Cardiac muscle cell (in vitro differentiated cells and primary cell): ENCODE data around the gene APBB2. TPM values are rescaled to one million over a fixed set of nuclear protein-coding genes. Genes with fewer than 3 reads are reported as not detected.
"Not testable (repeated sequence)": the region's sequence is repeated elsewhere in the genome, so short reads cannot be mapped to it uniquely, and the experiment has no call there.

Source experiments
- DNase-seq, 2 donors: peaks; one replicate each; pipeline versions ENCODE4 v3.0.0 to v3.0.0-alpha.2; 2010 to 2017; ENCODE audit warnings: low read depth in 1 of 2, low spot score in 1 of 2
- H3K27ac ChIP-seq: fragments of 200-600 bp; sonication (generic); 2 replicates; pipeline ENCODE4 v1.5.1; 2016
- H3K27me3 ChIP-seq: fragments of 200-600 bp; sonication (generic); 2 replicates; pipeline ENCODE4 v1.6.0; 2016; ENCODE audit warnings: control low read depth
- H3K36me3 ChIP-seq: fragments of 200-600 bp; sonication (generic); 2 replicates; pipeline ENCODE4 v1.5.1; 2016; ENCODE audit warnings: control low read depth
- H3K4me1 ChIP-seq: fragments of 200-600 bp; sonication (generic); 2 replicates; pipeline ENCODE4 v1.8.1; 2017; ENCODE audit warnings: low read depth, mild to moderate bottlenecking, mixed run types
- H3K4me3 ChIP-seq: fragments of 200-600 bp; sonication (generic); 2 replicates; pipeline ENCODE4 v1.5.1; 2016; ENCODE audit warnings: mild to moderate bottlenecking
- H3K9me3 ChIP-seq: fragments of 200-600 bp; sonication (generic); 2 replicates; pipeline ENCODE4 v1.5.1; 2017; ENCODE audit warnings: low read depth, mild to moderate bottlenecking, control low read depth
- polyA plus RNA-seq: library from polyadenylated mRNA; unstranded; fragments of >200 nt; fragmentation: Nextera tagmentation; extraction: Ambion mirVana; gene quantifications from 2 replicates; pipeline ENCODE4 v1.2.1, GENCODE V29; 2016
- total RNA-seq: library from RNA; depleted of rRNA; stranded (reverse); fragments of >200 nt; gene quantifications from 2 replicates; pipeline ENCODE4 v1.2.3, GENCODE V29; 2016
- TF ChIP-seq, protein P1 (sequence below): IDR thresholded peaks from 2 replicates; pipeline ENCODE4 v1.5.1; 2012; ENCODE audit warnings: low read depth, mild to moderate bottlenecking, low read length

Gene APBB2
- total and polyA plus RNA-seq, 2 experiments from 2014 or later = 4.6 to 14.9 TPM

DNA sequence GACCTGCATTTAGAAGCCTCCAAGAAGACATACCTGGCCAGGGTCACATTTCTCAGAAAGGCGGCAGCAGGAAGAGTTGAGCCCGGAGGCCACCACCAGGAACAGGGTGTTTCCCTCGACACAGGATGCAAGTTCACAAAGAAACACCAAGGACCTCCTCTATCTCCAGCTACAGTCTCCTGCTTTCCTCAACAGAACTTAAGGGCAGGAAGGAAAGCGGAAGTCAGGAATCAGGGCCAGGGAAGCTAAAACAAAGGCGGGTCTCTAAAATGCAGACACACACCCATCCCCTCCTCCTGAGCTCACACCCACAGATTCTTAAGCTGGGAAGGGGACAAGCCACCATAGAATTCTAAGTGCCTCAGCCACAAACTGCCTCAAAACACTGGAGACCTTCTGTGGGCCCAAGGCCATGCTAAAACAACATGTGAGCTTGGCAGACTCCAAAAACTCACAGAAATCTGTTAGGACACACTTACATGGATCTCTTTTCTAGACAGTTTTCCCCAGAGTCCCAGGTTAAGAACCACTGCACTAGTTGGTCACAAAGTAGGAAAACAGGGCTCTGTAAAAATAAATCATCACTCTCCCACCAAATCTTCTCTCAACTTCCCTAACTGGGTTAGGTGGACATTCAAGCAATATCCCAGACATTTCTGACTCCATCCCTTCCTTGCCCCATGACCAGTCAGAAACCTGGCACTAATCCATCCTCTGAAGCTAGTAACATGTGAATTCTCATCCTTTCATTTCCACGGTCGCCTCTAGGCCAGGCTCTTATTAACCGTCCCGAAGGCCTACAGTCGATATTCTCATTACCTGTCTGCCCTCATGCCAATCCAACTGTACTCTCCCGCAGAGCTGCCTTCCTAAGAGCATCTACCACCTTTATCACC lies 163.2 kb downstream of the APBB2 start:
- Histone ChIP-seq H3K4me3 (no peak overlapping the region), H3K27me3 (no peaks in the 10 kb centered on the region), H3K27ac (no peak overlapping the region), H3K4me1 (no peaks in the 10 kb centered on the region), H3K9me3 (no peaks in the 10 kb centered on the region), H3K36me3 (no peaks in the 10 kb centered on the region)
- no peak for DNase-seq
- TF ChIP-seq, protein P1, sequence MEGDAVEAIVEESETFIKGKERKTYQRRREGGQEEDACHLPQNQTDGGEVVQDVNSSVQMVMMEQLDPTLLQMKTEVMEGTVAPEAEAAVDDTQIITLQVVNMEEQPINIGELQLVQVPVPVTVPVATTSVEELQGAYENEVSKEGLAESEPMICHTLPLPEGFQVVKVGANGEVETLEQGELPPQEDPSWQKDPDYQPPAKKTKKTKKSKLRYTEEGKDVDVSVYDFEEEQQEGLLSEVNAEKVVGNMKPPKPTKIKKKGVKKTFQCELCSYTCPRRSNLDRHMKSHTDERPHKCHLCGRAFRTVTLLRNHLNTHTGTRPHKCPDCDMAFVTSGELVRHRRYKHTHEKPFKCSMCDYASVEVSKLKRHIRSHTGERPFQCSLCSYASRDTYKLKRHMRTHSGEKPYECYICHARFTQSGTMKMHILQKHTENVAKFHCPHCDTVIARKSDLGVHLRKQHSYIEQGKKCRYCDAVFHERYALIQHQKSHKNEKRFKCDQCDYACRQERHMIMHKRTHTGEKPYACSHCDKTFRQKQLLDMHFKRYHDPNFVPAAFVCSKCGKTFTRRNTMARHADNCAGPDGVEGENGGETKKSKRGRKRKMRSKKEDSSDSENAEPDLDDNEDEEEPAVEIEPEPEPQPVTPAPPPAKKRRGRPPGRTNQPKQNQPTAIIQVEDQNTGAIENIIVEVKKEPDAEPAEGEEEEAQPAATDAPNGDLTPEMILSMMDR = no peak

DNA sequence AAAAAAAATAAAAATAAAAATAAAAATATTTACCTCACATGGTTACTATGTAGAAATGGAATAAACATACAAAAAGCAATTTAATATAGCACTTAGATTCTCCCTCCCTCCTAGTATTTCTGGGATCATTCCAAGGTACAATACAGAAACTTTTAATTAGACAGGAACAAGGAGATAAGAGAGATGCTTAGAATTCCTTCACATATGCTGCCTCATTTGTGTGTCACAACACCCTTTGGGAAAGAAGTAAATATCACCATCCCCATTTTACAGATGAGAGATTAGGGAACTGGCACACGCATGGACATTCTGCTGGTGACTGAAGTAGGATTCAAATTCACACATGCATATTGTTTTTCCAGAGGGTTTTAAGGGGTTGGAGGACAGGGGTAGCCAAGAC lies 164.2 kb downstream of the APBB2 start:
- Histone ChIP-seq H3K27me3 (no peaks in the 10 kb centered on the region), H3K4me3 (no peak overlapping the region), H3K27ac (no peak overlapping the region), H3K4me1 (no peaks in the 10 kb centered on the region), H3K36me3 (no peaks in the 10 kb centered on the region), H3K9me3 (no peaks in the 10 kb centered on the region)
- peak in 1 of 2 donors; percentile 70 for DNase-seq
- TF ChIP-seq, protein P1 = no peak

DNA sequence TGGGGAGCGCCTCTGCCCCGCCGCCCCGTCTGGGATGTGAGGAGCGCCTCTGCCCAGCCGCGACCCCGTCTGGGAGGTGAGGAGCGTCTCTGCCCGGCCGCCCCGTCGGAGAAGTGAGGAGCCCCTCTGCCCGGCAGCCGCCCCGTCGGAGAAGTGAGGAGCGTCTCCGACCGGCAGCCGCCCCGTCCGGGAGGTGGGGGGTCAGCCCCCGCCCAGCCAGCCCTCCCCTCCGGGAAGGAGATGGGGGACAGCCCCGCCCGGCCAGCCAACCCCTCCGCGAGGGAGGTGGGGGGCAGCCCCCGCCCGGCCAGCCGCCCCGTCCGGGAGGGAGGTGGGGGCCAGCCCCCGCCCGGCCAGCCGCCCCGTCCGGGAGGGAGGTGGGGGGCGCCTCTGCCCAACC lies 165.2 kb downstream of the APBB2 start:
- not testable (repeated sequence) for H3K27me3 ChIP-seq, H3K4me3 ChIP-seq, H3K9me3 ChIP-seq, H3K27ac ChIP-seq, DNase-seq, H3K4me1 ChIP-seq, H3K36me3 ChIP-seq

DNA sequence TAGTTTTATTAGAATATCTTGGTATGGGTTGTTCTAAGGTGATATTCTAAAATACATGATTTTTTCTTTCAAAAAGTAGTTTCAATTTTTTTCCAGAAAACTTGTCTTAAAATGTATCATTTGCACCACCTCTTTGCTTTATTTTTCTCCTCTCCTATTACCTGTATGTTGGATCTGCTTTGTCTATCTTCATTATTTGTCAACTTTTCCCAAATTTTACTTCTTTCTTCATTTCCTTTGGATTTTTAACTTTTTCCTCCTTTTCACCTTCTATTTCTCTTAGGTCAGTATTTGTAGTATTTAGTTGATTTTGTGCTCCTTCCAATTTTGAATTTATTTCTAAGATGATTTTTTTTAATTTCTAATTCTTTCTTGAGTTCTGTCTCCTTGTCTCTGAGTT lies 169.6 kb downstream of the APBB2 start:
- no peak for DNase-seq
- TF ChIP-seq, protein P1 = no peak
- H3K27ac ChIP-seq = no peak overlapping the region
- H3K27me3 ChIP-seq = no peaks in the 10 kb centered on the region
- H3K36me3 ChIP-seq = no peaks in the 10 kb centered on the region
- no peak overlapping the region for H3K4me3 ChIP-seq
- H3K4me1 ChIP-seq = no peaks in the 10 kb centered on the region
- no peaks in the 10 kb centered on the region for H3K9me3 ChIP-seq

DNA sequence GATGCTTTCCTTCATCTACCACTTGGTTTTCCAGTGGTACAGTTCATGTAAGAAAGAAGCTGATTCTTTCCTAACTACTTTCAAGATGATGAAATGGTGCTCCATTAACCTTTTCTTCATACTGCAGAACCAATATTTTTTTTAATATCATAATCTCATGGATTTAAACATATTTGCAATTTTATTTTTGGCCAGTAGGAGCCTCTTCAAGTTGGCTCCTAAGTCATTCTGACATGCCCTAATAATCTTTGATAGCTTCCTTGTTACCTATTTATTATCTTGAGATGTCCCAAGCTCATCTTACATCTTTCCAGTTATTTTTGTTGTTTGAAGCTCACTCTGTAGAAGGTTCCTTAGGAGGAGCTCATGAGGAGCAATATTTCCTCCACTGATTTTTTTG lies 170.2 kb downstream of the APBB2 start:
- no peaks in the 10 kb centered on the region for H3K27me3 ChIP-seq
- no peak overlapping the region for H3K27ac ChIP-seq
- no peak overlapping the region for H3K4me3 ChIP-seq
- TF ChIP-seq, protein P1 = no peak
- DNase-seq = no peak
- H3K4me1 ChIP-seq = no peaks in the 10 kb centered on the region
- no peaks in the 10 kb centered on the region for H3K36me3 ChIP-seq
- no peaks in the 10 kb centered on the region for H3K9me3 ChIP-seq

DNA sequence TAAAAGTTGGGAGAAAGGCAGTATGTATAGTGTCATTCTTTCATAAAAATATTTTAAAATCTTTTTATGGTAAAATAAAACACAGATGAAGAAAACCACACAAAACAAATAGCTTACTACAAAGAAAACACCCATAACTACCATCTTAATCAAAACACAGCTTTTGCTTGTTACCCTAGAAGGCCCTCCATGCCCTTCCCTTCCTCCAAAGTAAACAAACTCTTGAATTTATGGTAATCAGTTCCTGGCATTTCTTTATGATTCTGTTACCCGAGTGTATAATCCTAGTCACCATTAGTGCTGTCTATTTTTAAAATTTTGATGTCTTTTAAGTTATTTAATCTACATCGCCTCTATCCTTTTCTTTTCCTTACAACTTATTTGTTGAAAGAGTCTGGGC lies 170.9 kb downstream of the APBB2 start:
- no peaks in the 10 kb centered on the region for H3K4me1 ChIP-seq
- no peaks in the 10 kb centered on the region for H3K36me3 ChIP-seq
- no peak for DNase-seq
- H3K27me3 ChIP-seq = no peaks in the 10 kb centered on the region
- H3K27ac ChIP-seq = no peak overlapping the region
- TF ChIP-seq, protein P1 = no peak
- no peaks in the 10 kb centered on the region for H3K9me3 ChIP-seq
- H3K4me3 ChIP-seq = no peak overlapping the region
